Cardiac fibroblast (primary cell): Measurements from ENCODE around the gene TSPEAR.

Experiments used
- DNase-seq, 2 donors: peaks; one replicate each; pipeline versions ENCODE4 v3.0.0 to v3.0.0-alpha.2; 2010; ENCODE audit warnings: low read depth in 2 of 2
- H3K4me3 ChIP-seq, 2 donors: replicated peaks in 1 of 2; 1 replicate in 1 of 2; 2 replicates in 1 of 2; pipeline ENCODE4 v1.5.1; 2011; ENCODE audit warnings: low read depth in 2 of 2, low read length in 2 of 2, mild to moderate bottlenecking in 2 of 2, moderate library complexity in 1 of 2
- CTCF ChIP-seq: IDR thresholded peaks from one replicate; pipeline ENCODE4 v1.5.1; 2011; ENCODE audit warnings: low read depth, mild to moderate bottlenecking, low read length, inconsistent platforms

Gene TSPEAR

DNA sequence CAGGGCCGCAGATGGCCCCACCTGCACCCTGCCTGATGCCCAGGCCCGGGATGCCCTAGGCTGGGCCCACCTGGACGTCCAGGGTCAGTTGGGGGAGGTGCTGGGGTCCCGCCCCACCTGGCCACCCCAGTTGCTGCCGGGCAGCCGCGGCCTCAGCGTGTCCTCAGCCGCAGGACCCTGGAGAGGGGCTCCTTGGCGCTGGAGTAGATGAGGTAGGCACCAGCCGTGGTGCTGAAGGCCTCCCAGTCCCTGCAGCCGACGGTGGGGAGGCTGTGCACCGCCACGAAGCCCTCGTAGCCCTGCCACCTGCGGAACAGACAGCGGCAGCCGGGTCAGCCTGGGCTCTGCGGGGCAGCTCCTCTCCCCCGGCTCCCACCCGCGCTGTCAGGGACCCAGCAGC, 211.7 kb downstream of the TSPEAR start:
- no peak for DNase-seq
- H3K4me3 ChIP-seq, result no peak overlapping the region
- TF ChIP-seq CTCF, result no peak

DNA sequence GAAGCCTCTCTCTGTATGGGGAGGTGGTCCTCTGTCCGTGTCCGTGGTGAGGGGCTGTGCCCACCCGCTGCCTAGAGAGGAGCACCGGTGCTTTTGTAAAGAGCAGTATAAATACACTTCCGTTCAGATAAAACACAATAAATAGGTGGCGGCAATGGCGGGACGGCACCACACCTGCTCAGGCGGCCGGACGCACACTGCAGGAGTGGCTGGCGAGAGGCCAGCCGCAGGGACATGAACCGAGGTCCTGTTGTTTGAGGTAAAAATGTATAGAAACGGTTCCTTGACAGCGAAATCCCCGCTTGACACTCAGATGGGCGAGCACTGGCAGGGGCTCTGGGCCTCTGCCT, 212.2 kb downstream of the TSPEAR start:
- no peak overlapping the region for H3K4me3 ChIP-seq
- TF ChIP-seq CTCF, result no peak
- DNase-seq, result no peak

DNA sequence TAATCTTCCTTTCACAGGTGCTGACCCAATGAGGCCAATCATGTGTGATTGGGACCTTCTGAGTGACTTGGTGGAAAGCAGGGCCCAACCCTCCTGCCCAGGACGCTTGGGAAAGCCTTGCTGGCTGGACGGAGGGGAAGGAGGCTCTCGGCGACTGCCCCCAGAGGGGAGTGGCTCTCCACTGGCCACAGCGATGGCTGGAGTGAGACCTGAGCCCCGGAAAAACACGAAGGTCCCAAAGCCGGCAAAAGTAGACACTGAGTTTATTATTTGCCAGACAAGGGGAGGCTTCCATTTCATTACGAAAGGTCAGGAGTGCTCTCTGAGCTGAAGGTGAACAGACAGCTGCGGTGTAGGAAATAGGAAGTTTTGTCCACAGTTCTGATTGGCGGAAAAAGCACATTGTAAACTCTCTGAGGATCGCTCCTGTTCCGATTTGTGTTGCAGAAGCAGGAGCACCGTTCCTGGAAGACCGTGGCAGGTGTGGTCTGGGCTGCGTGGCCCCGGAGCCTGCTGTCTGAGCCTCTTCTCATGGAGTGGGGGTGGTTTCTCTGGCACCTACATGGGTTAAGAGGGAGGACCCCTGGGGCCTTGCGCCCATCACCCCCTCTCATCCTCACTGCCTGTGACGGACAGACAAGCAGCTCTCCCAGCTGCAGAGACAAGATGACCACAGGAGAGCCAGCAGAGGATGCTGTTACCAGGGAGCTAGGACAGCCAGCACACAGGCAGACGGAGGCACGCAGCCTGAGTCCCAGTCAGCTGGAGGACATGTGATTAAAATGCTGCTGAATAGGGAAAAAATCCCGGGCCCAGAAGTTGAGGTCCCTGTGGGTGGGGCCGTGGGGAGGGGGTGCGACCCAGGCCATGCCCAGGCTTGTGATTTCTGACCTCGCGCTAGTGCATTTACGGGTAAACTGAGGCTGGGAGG, 212.8 kb downstream of the TSPEAR start:
- H3K4me3 ChIP-seq, result no peak overlapping the region
- no peak for DNase-seq
- TF ChIP-seq CTCF, result no peak

- DNase-seq, result peak; percentile 7 to 22
- TF ChIP-seq CTCF, result no peak
- no peak overlapping the region for H3K4me3 ChIP-seq
These were observed 213.7 kb downstream of the TSPEAR start for GRCh38 chr21:44497703-44498126.

DNA sequence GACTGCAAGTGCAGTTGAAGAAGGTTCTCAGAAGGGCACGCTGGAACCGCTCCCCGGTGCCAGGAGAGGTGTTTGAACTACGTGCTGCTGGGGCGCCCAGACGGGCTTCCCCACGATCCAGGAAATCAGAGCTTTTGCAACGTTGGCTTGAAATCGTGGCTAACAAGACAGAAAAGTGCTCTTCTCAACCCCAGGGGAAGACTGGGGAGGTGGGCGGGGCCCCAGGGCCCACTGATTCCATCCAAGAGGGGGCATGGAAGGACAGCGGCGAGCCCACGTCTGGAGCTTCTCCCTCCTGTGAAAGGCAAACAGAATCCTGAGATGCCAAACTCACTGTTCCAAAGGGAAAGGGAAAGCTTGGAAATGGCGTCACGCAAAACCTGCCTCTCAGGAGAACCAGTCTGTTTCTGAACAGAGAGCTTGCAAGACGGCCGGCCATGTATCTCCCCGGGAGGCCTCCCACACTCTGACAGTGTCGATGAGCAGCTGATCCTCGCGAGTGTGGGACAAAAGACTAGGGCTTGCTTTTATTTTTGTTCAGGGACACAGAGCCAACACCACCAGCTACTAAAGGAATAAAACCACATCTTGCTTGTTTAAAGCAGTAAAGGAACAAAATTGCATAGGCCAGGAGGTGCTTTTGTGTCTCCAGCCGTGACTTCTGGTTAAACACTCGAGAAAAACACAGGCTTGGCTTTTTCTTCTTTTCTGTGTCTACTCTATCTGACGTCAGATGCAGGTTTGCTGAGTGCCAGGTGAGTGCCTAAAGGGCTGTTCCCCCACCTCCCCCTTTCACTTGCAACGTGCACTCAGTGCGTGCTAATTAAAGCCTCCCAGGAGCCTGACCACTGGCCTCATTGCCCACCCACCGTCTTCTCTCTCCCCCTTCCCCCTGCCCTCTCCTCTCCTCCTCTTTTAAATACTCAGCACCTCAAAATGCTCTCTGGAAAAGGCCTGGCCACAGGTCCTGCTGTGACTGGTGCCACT, 214.5 kb downstream of the TSPEAR start:
- DNase-seq, result no peak
- no peak for TF ChIP-seq CTCF
- H3K4me3 ChIP-seq, result no peak overlapping the region

- TF ChIP-seq CTCF, result no peak
- DNase-seq, result no peak
- no peak overlapping the region for H3K4me3 ChIP-seq
These were observed 215.5 kb downstream of the TSPEAR start for GRCh38 chr21:44495611-44496563.
